GM21390 (cell line): Measurements from ENCODE around the gene TFDP1.
A peak's percentile ranks its signal among the peaks of the same experiment; 100 is the strongest.
"Not testable (repeated sequence)": the region's sequence is repeated elsewhere in the genome, so short reads cannot be mapped to it uniquely, and the experiment has no call there.

Source experiments
- ATAC-seq: cut with Tn5 transposase; IDR thresholded peaks from one replicate; pipeline ENCODE4 v1.9.1; 2021; ENCODE audit not compliant: unreplicated experiment

Gene TFDP1

DNA sequence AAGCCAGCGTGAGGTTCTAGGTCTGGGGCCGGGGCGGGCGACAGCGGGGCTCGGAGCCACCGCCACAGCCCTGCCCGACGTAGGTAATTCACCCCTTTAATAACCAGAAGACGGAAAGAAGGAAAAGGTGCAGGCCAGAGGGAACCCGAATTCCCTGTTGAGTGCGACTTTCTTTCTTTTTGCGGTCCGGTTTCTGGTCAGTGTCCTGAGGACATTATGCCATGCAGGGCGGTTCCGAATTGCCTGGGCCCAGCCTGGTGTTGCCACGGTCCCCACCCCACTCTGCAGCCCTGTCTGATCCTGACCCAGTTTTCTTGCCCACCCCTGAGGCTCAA is 18.4 kb upstream of the TFDP1 start:
- ATAC-seq: no peak

DNA sequence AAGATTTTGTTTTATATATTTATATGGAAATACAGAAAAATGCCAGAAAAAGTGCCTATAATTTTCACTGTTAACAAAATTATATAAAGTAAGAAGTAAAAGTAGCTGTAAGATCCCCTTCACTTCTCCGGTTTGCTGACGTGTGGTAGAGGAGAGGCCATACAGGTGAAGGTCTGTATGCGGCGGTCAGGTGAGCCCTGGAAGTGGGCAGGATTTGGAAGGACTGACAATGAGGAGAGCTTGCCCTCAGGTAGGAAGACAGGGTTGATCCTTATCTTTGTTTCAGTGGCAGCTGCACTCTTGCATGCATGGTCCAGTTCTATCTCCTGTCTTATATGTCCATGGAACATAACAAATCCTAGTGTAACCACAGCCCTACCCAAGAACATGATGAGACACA is 16.9 kb upstream of the TFDP1 start:
- ATAC-seq: no peak

DNA sequence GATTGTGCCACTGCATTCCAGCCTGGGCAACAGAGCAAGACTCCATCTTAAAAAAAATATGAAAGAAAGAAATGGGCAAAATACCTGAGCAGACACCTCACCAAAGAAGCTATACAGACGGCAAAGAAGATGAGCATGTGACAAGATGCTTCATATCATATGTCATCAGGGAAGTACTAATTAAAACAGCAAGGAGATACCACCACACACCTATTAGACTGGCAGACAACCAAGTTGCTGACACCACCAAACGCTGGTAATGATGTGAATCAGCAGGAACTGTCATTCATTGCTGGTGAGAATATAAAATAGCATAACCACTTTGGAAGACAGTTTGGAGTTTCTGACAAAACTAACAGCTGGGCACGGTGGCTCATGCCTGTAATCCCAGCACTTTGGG is 11.5 kb upstream of the TFDP1 start:
- ATAC-seq: no peak

DNA sequence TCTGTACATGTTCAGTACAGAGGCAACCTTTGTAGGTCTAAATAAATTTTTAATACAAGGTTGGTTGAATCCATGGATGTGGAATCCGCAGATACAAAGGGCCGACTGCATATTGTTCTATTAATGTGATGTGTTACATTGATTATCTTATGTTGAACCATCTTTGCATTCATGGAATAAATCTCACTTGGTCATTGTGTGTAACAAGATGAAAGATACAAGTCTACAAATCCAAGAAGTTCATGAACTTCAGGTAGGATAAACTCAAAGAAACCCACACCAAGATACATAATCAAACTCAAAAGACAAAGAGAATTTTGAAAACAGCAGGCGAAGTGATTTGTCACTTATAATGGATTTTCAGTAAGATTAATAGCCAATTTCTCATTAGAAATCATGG is 8.0 kb upstream of the TFDP1 start:
- no peak for ATAC-seq

DNA sequence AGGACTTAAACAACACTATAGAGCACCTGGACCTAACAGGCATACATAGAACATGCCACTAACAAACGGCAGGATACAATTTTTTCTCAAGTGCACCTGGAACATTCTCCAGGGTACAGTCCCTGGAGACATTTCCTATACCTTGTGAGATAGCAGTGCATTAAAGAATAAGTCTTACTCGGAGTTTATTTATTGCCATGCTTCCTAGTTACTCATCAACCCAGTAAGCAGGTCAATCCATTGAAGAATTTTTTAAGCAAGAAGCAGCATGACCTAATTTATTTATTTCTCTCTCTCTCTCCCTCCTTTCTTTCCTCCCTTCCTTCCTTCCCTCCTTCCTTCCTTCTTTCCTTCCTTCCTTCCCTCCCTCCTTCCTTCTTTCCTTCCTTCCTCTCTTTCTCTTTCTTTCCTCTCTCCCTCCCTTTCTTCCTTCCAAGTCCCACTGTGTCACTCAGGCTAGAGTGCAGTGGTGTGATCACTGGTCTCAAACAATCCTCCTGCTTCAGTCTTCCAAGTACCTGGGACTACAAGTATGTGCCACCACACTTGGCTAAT is 6.6 kb upstream of the TFDP1 start:
- ATAC-seq: no peak

DNA sequence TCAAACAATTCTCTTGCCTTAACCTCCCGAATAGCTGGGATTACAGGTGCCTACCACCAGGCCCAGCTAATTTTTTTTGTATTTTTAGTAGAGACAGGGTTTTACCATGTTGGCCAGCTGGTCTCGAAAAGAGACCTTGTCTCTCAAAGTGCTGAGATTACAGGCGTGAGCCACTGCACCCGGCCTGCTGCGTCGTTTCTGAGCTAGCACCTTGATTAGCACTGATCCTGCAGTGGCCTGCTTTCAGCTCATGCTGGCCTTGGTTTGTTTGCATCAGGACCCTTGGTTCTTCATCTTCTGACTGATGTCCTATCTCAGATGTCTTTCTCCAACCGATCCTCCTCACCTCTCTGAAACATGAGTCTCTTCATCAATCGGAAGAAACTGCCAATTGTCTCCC is 4.9 kb upstream of the TFDP1 start:
- ATAC-seq: no peak

DNA sequence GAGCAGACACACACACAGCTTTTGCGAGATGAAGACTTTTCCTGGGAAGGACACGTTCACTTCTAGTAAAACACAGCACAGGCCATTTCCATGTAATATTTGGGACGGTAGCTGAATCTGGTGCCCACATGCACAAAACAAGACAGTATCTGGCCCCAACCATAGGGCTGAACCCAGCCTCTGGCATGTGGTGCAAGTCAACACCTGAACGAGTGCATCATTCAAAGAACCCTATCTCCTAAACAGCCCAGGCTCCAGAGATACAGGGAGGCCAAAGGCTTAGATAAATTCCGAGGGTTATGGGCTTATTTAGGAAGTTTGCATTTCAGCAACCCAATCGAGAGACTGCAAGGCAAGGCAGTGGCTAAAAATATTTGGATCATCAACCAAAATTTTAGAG is 2.7 kb upstream of the TFDP1 start:
- ATAC-seq: no peak

DNA sequence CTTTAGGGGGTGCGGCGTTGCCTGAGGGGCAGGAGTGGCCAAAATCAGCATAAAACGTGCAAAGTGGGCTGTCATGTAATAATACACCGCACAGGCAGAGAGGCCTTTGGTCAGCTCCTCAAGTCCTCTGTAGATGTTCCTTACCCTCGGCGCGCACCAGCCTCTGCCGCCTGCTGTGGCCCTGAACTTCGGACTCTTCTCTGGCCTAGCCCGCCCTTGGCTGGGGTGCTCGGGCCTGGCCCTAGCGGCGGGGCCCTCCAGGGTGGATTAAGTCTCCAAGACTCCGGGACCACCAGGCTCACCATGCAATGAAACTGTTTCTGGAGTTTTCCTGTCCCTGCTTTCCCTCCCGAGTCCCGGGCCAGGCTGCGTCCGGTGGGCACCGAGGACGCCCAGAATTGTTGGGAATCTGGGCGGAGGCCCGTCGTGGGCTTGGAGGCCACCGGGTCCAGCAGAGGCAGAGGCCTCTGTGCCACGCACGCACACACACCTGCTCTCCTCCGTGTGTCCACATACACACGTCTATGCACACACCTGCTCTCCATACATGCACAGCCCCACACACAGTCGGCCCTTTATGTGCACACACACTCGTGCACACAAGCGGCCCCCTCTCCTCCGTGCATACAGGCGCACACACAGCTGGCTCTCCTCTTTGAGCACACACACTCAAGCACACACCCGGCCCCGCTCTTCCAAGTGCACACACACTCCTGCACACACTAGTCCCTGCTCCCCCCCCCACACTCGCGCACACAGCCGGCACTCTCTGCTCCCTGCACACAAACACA is 1.5 kb upstream of the TFDP1 start:
- no peak for ATAC-seq

DNA sequence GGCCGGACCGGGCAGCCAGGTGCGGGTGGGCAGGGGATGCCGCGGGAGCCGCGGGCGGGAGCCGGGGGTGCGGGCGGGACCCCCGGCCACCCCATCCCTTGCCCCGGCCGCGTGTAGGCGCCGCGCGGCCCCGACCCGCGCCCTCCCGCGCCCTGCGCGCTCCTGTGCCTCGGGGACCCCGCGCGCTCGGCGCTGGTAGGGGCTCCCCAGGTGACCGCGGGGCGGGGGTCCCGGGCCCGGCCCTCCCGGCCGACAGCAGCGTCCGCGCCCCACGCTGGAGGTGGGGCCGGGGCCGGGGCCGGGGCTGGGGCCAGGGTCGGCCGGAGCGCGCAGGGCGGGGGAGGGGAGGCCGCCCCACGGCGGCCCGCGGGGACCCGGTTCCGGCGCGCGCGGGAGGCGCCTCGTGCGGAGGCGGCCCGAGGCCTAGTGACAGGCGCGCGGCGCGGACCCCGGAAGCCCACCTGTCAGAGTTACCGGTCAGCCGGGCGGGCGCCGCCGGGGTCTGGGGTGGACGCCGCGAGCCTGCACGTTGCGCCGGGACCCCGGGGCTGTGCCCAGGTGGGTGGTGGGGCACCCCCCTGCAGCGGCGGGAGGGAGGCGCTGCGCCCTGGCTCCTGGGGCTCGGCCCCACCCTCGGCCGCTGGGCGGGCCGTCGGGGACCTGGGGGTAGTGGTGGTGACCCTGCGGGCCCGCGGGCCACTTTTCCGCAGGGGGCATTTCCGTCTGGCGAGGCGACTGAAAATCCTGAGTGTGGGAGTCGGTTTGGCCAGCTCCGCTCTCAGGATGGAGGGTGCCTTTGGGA is 518 bp downstream of the TFDP1 start:
- ATAC-seq: peak; percentile 47

DNA sequence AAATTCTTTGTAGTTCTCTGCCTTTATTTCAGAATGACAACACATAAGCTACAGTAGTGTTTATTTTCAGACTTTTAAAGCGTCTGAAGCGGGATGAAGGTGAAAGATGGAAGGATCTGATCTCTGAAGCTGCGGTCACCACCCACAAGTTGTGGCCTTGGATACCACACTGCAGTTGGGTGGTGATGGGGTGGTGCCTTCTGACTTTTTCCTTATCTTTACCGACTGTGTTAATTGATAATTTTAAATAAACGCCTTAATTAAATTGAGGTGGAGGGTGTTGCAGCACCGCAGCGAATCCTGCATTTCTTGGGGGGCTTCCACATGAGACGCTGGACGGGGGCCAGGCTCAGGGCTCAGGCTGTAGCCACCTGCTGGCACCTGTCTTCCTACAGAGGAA is 1.3 kb downstream of the TFDP1 start:
- ATAC-seq: no peak

DNA sequence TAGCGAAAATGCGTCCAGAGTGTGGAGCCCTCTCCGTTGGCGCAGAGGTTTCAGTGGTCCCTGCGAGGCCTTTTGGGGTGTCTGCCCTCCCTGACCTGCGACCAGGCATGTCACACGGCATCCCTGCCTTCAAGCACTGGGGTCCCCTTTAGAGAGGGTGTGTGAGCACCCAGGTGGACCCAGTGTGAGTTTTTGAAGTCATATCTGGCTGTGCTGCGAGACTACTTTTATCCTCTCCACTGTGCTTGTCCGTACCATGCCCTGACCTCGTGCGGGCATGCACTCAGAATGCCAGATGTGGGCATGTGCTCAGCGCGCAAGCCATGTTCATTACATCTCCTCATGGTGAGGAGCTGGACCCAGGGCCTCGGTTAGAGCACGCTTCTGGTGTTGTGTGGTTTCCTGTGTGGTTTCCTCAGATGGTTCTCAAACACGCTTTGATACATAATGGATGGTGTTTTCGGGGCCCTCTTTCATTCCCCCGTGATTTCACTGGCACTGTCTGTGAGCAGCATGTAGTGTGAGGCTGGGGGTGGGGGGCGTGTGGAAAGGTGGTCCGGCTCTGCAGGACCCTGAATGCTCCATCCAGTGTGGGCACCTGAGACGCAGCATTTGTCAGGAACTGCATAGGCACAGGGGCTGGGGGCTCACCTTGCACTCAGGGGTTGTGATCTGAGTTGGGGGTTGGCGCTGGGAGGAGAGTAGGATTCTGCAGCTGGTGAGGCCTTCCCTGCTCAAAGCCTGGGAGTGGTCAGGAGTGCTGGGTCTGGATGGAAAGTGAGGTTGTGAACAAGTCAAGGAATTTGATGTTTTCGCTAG is 2.3 kb downstream of the TFDP1 start:
- no peak for ATAC-seq

DNA sequence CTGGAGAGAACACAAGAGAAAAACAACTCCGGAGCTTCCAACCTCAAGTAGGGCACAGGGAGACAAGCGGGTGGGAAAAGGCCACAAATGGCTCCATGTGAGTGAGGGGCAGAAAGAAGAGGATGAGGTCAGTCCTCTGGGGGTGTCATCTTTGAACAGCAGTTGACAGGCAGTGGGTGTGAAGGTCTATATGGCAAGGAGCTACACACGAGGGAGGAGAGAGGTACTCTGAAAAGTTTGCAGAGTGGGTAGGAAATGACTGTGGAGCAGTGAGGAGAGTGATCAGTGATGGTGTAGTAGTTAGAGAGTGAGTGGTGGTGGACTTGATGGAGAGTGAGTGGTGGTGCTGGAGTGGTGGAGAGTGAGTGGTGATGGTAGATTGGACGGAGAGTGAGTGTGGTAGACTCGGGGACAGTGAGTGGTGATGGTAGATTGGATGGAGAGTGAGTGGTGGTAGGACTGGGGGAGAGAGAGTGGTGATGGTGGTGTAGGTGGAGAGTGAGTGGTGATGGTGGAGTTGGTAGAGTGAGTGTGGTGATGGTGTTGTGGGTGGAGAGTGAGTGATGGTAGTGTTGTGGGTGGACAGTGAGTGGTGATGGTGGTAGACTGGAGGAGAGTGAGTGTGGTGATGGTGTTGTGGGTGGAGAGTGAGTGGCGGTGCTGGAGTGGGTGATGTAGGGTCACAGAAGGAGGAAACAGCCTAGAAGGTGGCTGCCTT is 4.0 kb downstream of the TFDP1 start:
- no peak for ATAC-seq

DNA sequence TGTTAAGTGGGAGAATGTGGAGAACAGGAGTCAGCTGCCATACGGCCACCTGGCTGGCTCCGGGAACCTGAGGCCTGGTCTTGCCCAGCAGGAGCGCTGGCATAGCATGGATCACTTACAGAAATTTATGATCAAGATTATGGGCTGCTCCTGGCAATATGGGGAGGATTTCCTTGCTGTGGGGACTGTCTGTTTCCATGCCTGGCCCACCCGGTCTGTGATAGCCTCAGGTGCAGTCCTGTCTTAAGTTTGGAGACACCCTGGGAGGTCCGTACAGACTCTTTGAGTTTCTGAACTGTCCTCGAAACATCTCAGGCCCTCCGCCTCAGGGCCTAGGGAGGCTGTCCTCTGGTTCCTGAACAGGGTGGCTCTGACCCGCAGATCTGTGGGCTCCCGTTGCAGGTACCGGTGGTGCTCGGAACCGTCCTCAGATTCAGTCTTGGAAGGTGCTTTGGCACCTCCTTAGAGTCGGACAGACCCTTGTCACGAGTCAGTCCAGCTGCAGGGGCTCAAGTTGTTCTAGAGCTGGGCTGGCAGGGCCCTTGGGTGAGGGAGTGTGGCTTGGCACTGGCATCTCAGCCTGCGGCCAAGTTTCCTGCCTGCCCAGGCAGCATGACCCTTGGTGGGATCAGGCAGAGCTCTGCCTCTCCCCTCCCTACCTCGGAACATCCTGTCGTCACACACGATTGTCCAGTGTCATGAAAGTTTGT is 4.9 kb downstream of the TFDP1 start:
- ATAC-seq: no peak

DNA sequence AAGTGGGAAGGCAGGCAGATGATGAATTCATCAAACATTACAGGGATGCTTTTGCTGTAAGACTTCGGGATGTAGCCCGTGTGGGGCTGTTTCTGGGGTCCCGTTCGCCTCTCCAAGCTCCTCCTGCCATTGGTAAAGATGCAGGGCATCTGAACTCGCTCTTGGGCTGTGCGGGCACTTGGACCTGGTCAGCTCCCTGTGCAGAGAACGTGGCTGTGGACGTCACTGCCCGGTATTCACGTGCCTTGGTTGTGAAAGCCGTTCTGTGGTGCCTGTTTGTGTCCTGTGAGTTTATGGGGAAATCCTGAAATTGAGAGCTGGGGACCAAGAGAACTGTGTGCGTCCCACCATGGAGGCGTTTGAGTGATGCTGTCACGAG is 5.4 kb downstream of the TFDP1 start:
- ATAC-seq: no peak

DNA sequence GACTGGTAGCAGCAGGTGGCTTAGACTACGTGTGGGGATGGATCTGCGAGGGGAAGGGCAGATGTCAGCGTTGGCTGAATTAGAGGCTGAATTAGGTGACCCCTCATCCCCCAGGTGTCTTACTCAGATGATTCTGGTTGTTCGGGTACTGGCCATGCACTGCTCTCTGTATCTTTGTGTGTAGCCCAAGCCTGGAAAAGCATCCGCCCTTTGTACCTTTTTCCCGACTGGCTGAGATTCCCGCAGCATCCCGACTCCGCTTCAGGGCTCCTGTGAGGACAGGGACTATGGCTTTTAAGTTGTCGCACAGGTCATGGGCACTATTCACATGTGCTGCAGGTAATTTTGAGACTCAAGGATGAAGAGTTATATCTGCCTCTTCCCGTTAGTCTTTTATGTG is 7.2 kb downstream of the TFDP1 start:
- ATAC-seq: no peak

DNA sequence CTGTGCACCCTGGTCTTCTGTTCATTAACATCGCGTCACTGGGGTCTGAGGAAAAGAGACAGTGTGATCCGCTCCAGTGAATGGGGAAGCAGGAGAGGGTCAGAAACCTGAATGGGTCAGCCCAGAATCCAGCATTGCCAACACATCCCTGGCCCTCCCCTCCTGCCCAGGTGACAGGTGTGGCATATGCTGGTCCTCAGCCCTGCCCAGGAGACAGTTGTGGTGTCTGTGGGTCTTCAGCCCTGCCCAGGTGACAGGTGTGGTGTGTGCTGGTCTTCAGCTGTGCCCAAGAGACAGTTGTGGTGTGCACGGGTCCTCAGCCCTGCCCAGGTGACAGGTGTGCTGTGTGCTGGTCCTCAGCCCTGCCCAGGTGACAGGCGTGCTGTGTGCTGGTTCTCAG is 8.0 kb downstream of the TFDP1 start:
- no peak for ATAC-seq

DNA sequence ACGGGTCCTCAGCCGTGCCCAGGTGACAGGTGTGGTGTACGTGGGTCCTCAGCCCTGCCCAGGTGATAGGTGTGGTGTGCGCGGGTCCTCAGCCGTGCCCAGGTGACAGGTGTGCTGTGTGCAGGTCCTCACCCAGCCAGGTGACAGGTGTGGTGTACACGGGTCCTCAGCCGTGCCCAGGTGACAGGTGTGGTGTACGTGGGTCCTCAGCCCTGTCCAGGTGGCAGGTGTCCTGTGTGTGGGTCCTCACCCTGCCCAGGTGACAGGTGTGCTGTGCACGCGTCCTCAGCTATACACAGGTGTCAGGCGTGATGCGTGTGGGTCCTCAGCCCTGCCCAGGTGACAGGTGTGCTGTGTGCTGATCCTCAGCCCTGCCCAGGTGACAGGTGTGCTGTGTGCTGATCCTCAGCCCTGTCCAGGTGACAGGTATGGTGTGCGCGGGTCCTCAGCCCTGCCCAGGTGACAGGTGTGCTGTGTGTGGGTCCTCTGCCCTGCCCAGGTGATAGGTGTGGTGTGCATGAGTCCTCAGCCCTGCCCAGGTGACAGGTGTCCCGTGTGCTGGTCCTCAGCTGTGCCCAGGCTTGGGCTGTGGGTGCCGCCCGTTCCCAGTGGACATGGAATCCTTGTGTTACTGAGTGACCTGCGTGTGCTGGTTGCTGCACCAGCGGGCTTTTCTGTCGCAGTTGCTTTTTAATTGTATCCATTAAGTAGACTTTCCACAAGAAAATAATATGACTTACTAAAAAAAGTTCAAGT is 9.7 kb downstream of the TFDP1 start:
- not testable (repeated sequence) for ATAC-seq

DNA sequence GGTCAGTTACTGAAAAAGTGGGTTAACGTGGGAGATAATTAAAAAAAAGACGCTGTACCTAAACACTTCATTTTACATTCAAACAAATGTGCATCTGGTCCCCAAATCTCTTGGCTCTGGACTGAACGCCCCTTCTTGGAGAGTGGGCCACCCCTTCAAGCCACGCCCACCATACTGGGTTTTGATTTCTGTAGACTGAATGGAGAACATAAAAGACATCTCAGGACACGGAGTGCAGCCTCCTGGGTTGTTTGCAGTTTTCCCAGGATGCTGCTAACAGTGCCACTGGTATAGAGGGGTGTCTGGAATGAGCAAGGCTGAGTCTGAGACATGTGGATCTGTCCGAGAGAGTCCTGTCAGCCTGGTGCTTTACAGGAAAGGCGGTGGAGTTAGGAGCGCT is 10.6 kb downstream of the TFDP1 start:
- no peak for ATAC-seq

DNA sequence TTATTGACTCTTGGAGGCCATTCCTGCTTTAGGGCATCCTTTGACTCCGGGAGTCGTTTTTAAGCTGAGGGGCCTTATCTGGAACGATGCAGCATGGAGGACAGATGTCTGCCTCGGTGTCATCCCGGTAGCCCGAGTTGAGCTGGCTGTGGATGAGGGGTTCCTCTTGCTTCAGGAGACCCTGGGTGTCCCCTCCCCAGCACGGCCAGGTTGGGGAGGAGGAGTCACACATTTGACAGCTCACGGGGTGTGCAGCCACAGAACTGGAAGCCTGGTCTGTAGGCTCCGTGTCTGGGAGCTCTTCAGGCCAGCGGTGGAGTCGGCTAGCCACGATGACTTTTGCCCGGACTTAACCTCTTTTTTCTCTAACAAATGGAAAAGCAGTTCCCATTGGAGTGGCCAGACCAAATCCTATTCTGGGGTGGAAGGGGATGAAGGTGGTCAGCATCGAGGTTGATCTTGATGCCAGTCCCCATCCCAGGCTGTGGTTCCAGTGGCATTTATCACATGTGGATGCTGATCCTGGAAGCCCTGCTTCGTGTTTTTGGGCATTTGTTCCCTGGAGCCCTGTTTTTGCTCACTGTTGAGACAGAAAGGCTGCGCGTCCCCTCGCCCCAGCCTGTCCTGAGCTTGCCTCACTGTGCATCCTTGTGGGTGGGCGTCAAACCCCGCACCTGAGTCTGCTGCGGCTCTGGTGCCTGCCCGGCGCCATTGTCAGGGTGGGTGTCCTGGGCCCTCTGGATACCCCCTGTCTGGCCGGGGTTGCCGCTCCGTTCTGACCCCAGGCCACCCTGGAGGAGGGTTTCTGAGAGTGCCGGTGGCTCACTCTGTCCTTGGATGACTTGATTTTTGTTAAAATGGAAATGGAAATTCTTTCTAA is 12.0 kb downstream of the TFDP1 start:
- ATAC-seq: no peak
